H1 (cell line): ENCODE data around the gene KRTAP12-3. TPM values are rescaled to one million over a fixed set of nuclear protein-coding genes. Genes with fewer than 3 reads are reported as not detected.
A peak's percentile ranks its signal among the peaks of the same experiment; 100 is the strongest.

Experiments used
- CTCF ChIA-PET: fragments of 300-600 bp; sonication (Branson Sonifier 250); formaldehyde crosslinking; loops from one replicate; lab custom pipeline; 2021; ENCODE audit not compliant: partially characterized antibody; lab: Charles Lee
- POLR2A ChIA-PET: fragments of 300-600 bp; sonication (Branson Sonifier 250); formaldehyde crosslinking; loops from one replicate; lab custom pipeline; 2021; ENCODE audit warnings: inconsistent platforms; ENCODE audit not compliant: partially characterized antibody; lab: Charles Lee
- DNase-seq, 2 experiments: peaks; one replicate each; pipeline versions ENCODE4 v3.0.0 to v3.0.0-alpha.2; 2010 to 2022; ENCODE audit warnings: low spot score in 2 of 2, low read depth in 1 of 2, mixed read lengths in 1 of 2
- FAIRE-seq: peaks from 2 replicates; lab custom pipeline; 2011; peaks lifted over from hg19 to GRCh38; lab: Jason Lieb, UNC
- H2AFZ ChIP-seq: 2 replicates; pipeline ENCODE4 v1.8.1; 2012; ENCODE audit warnings: low read length, inconsistent platforms
- H2AK5ac ChIP-seq: 2 replicates; pipeline ENCODE4 v1.6.1; 2013; ENCODE audit warnings: low read depth, low read length
- H2BK120ac ChIP-seq: replicated peaks from 2 replicates; pipeline ENCODE3; 2013; ENCODE audit warnings: low read depth, low read length, inconsistent platforms
- H2BK12ac ChIP-seq: 2 replicates; pipeline ENCODE4 v1.6.1; 2013; ENCODE audit warnings: low read depth, low read length
- H2BK15ac ChIP-seq: 2 replicates; pipeline ENCODE4 v1.6.1; 2013; ENCODE audit warnings: low read length
- H2BK20ac ChIP-seq: 2 replicates; pipeline ENCODE4 v1.6.1; 2013; ENCODE audit warnings: low read length
- H2BK5ac ChIP-seq: 2 replicates; pipeline ENCODE4 v1.6.1; 2013; ENCODE audit warnings: low read depth, low read length
- H3K14ac ChIP-seq: 2 replicates; pipeline ENCODE4 v1.6.1; 2013; ENCODE audit warnings: inconsistent platforms; ENCODE audit not compliant: insufficient read length
- H3K18ac ChIP-seq: 2 replicates; pipeline ENCODE4 v1.6.1; 2013; ENCODE audit warnings: low read length; ENCODE audit errors: extremely low read depth
- H3K23ac ChIP-seq: 2 replicates; pipeline ENCODE4 v1.6.1; 2013; ENCODE audit warnings: inconsistent platforms; ENCODE audit not compliant: insufficient read length
- H3K23me2 ChIP-seq: 2 replicates; pipeline ENCODE4 v1.6.1; 2013; ENCODE audit warnings: low read depth, low read length
- H3K27ac ChIP-seq: 2 replicates; pipeline ENCODE4 v1.6.1; 2011; ENCODE audit warnings: low read depth, low read length, inconsistent platforms
- H3K27me3 ChIP-seq, 4 experiments: replicated peaks in 1 of 4; 1 replicate in 1 of 4; 2 replicates in 3 of 4; pipeline versions ENCODE4 v1.6.1 to v1.8.1; 2011 to 2013; ENCODE audit warnings: low read length in 3 of 4, mild to moderate bottlenecking in 3 of 4, inconsistent platforms in 2 of 4, mixed read lengths in 2 of 4, moderate library complexity in 1 of 4; ENCODE audit not compliant: control insufficient read depth in 3 of 4, insufficient read depth in 3 of 4; ENCODE audit errors: extremely low read depth in 1 of 4
- H3K36me3 ChIP-seq, 4 experiments: 2 replicates each; pipeline versions ENCODE4 v1.6.1 to v1.8.1; 2011 to 2013; ENCODE audit warnings: mild to moderate bottlenecking in 4 of 4, low read length in 3 of 4, moderate library complexity in 2 of 4, control low read depth in 1 of 4, inconsistent platforms in 1 of 4; ENCODE audit not compliant: insufficient read depth in 4 of 4, control insufficient read depth in 2 of 4
- H3K4ac ChIP-seq: replicated peaks from 2 replicates; pipeline ENCODE3; 2013; ENCODE audit warnings: low read length, low read depth, mixed read lengths, inconsistent platforms; ENCODE audit not compliant: insufficient read length
- H3K4me1 ChIP-seq, 4 experiments: replicated peaks in 1 of 4; 1 replicate in 1 of 4; 2 replicates in 3 of 4; pipeline versions ENCODE4 v1.6.1 to v1.8.1; 2011 to 2013; ENCODE audit warnings: low read length in 3 of 4, inconsistent platforms in 2 of 4, mixed read lengths in 1 of 4; ENCODE audit not compliant: insufficient read depth in 4 of 4, control insufficient read depth in 3 of 4
- H3K4me2 ChIP-seq, 2 experiments: 2 replicates each; pipeline versions ENCODE4 v1.6.1 to v1.8.1; 2011 to 2013; ENCODE audit warnings: low read depth in 2 of 2, low read length in 2 of 2, control low read depth in 1 of 2, inconsistent platforms in 1 of 2, mild to moderate bottlenecking in 1 of 2; ENCODE audit not compliant: insufficient read depth in 1 of 2
- H3K4me3 ChIP-seq, 4 experiments: fragments of 200-600, 300-600 bp in 1 of 4; sonication (generic), shearing (Covaris generic), sonication (Bioruptor Twin) in 1 of 4; 2 replicates each; pipeline versions ENCODE4 v1.5.1 to v1.8.1; 2011 to 2016; ENCODE audit warnings: low read length in 4 of 4, low read depth in 3 of 4, control low read depth in 2 of 4, inconsistent platforms in 2 of 4, mild to moderate bottlenecking in 2 of 4, mixed read lengths in 1 of 4, moderate library complexity in 1 of 4; ENCODE audit not compliant: insufficient read depth in 2 of 4; ENCODE audit errors: extremely low read depth in 1 of 4
- H3K56ac ChIP-seq: replicated peaks from 2 replicates; pipeline ENCODE3; 2013; ENCODE audit warnings: low read depth, mild to moderate bottlenecking, mixed read lengths, low read length, inconsistent platforms; ENCODE audit not compliant: insufficient read length
- H3K79me1 ChIP-seq: 2 replicates; pipeline ENCODE4 v1.6.1; 2013; ENCODE audit warnings: low read depth, low read length, control low read depth
- H3K79me2 ChIP-seq, 2 experiments: 2 replicates each; pipeline versions ENCODE4 v1.6.1 to v1.8.1; 2012 to 2013; ENCODE audit warnings: low read length in 2 of 2, mild to moderate bottlenecking in 2 of 2, inconsistent platforms in 1 of 2; ENCODE audit not compliant: insufficient read depth in 2 of 2, control insufficient read depth in 1 of 2
- H3K9ac ChIP-seq, 4 experiments: replicated peaks in 1 of 4; 1 replicate in 1 of 4; 2 replicates in 3 of 4; pipeline versions ENCODE4 v1.6.1 to v1.8.1; 2011 to 2013; ENCODE audit warnings: low read depth in 3 of 4, low read length in 3 of 4, control low read depth in 2 of 4, mild to moderate bottlenecking in 2 of 4, moderate library complexity in 2 of 4, inconsistent platforms in 1 of 4; ENCODE audit errors: extremely low read depth in 1 of 4
- H3K9me3 ChIP-seq, 2 experiments: 2 replicates each; pipeline versions ENCODE4 v1.6.1 to v1.8.1; 2012 to 2013; ENCODE audit warnings: mild to moderate bottlenecking in 2 of 2, moderate library complexity in 2 of 2, control low read depth in 1 of 2, inconsistent platforms in 1 of 2, low read depth in 1 of 2, low read length in 1 of 2, mixed read lengths in 1 of 2; ENCODE audit not compliant: insufficient read depth in 2 of 2
- H4K20me1 ChIP-seq, 2 experiments: replicated peaks in 1 of 2; 2 replicates each; pipeline versions ENCODE3 to v1.8.1; 2011 to 2013; ENCODE audit warnings: inconsistent platforms in 2 of 2, low read length in 2 of 2, mild to moderate bottlenecking in 1 of 2; ENCODE audit not compliant: insufficient read depth in 2 of 2, control insufficient read depth in 1 of 2
- H4K5ac ChIP-seq: 2 replicates; pipeline ENCODE4 v1.6.1; 2013; ENCODE audit warnings: low read length, low read depth, mixed read lengths, inconsistent platforms; ENCODE audit not compliant: insufficient read length
- H4K8ac ChIP-seq: 2 replicates; pipeline ENCODE4 v1.8.0; 2013; ENCODE audit warnings: mild to moderate bottlenecking, moderate library complexity, low read length, inconsistent platforms; ENCODE audit not compliant: insufficient read depth; ENCODE audit errors: extremely low read depth
- H4K91ac ChIP-seq: replicated peaks from 2 replicates; pipeline ENCODE3; 2013; ENCODE audit warnings: low read length, mixed read lengths, inconsistent platforms; ENCODE audit not compliant: insufficient read length
- CEBPB ChIP-seq: IDR thresholded peaks from 2 replicates; pipeline ENCODE4 v1.6.1; 2012; ENCODE audit warnings: low read depth, low read length
- CTCF ChIP-seq, 3 experiments: IDR thresholded peaks; 1 replicate in 2 of 3; 2 replicates in 1 of 3; pipeline versions ENCODE4 v1.5.1 to v1.6.1; 2011; ENCODE audit warnings: low read length in 3 of 3, mild to moderate bottlenecking in 3 of 3, inconsistent platforms in 2 of 3, low read depth in 1 of 3, moderate library complexity in 1 of 3; ENCODE audit not compliant: insufficient read depth in 1 of 3; ENCODE audit errors: control extremely low read depth in 1 of 3
- HDAC6 ChIP-seq: IDR thresholded peaks from one replicate; pipeline ENCODE4 v1.7.1; 2012; ENCODE audit warnings: low read depth, mild to moderate bottlenecking, inconsistent platforms, low read length, moderate library complexity
- MAX ChIP-seq: IDR thresholded peaks from 2 replicates; pipeline ENCODE4 v1.6.1; 2012; ENCODE audit warnings: inconsistent platforms
- PHF8 ChIP-seq: fragments of 200-600 bp; sonication (generic); conservative IDR thresholded peaks from 2 replicates; pipeline ENCODE4 v1.7.1; 2012; ENCODE audit warnings: low read depth, mild to moderate bottlenecking, inconsistent platforms, low read length, moderate library complexity
- RNF2 ChIP-seq: fragments of 200-900, 300-1000 bp; sonication (generic); IDR thresholded peaks from 2 replicates; pipeline ENCODE4 v1.7.1; 2016; ENCODE audit warnings: borderline replicate concordance, low read depth, mild to moderate bottlenecking, antibody characterized with exemption, low read length; ENCODE audit not compliant: poor library complexity, severe bottlenecking; ENCODE audit errors: missing control alignments
- TAF7 ChIP-seq: optimal IDR thresholded peaks from 2 replicates; pipeline ENCODE3; 2011; ENCODE audit warnings: low read depth, mild to moderate bottlenecking, inconsistent platforms, low read length, moderate library complexity, borderline replicate concordance
- YY1 ChIP-seq: IDR thresholded peaks from 2 replicates; pipeline ENCODE4 v1.6.1; 2011; ENCODE audit warnings: low read depth, mild to moderate bottlenecking, low read length
- WGBS, 2 experiments: shearing (Covaris generic) in 1 of 2; methylation state at CpG; one replicate each; pipeline versions ENCODE4 v1.1.6 to v1.1.7; 2013 to 2015; ENCODE audit warnings: low lambda C conversion rate in 2 of 2, mixed read lengths in 2 of 2, inconsistent platforms in 1 of 2, low coverage in 1 of 2, missing lambda C conversion rate in 1 of 2; ENCODE audit not compliant: insufficient replicate concordance in 2 of 2, insufficient coverage in 1 of 2, insufficient read length in 1 of 2; ENCODE audit errors: extremely low coverage in 1 of 2, missing lambda C conversion rate in 1 of 2; 5-methylcytosine and 5-hydroxymethylcytosine counted together
- polyA plus RNA-seq, 7 experiments: library from polyadenylated mRNA; depleted of rRNA in 3 of 7; stranded (reverse) in 5 of 7; unstranded in 2 of 7; fragments of >200 nt in 5 of 7; fragments of 200-250 nt in 2 of 7; gene quantifications; 1 replicate in 5 of 7; 2 replicates in 1 of 7; 4 replicates in 1 of 7; pipeline versions ENCODE4 v1.2.1 to v1.2.3, GENCODE V29; 2011 to 2013; ENCODE audit warnings: missing spikeins in 2 of 7, mixed read lengths in 2 of 7
- total RNA-seq: library from RNA; stranded (reverse); fragmentation: NEBNext Ultra II Directional; extraction: Animal tissue kit (Norgen Biotek cat#: 25700); gene quantifications from 2 replicates; pipeline ENCODE4 v1.2.1, GENCODE V29; 2021

The KRTAP12-3 gene
- total and polyA plus RNA-seq, 2 of the 8 experiments (the other 6 are each of a cell fraction or from before 2014, with no cell fraction given) = not detected

GRCh38 chr21:44648557-44649311 lies 9.0 kb upstream of the KRTAP12-3 start:
- H3K9ac ChIP-seq = no peak overlapping the region
- peak overlapping the region; percentile 18; the same call in 1 of the 2 replicates for H4K8ac ChIP-seq
- H2BK12ac ChIP-seq = peak overlapping the region; percentile 80; the same call in 1 of the 2 replicates
- 0 out of 2 replicates have a peak overlapping the region, but pooled peaks have one; percentile 16 for H2BK15ac ChIP-seq
- H4K91ac ChIP-seq = no peak overlapping the region
- no peak overlapping the region for H2AFZ ChIP-seq
- 93% methylated on average over 33 of the region's 33 CpGs; no CpG with 5 or more reads in 1 of the 2 experiments for WGBS, 2 experiments
- peaks cover 0 to 3% of the 10 kb centered on the region in 2 experiments; a peak in 3 of 4 replicates for H3K9me3 ChIP-seq
- no peaks in the 10 kb centered on the region for H3K23me2 ChIP-seq
- no peak overlapping the region for H3K27ac ChIP-seq
- no peak for DNase-seq
- H2BK120ac ChIP-seq = no peak overlapping the region
- no peak overlapping the region for H3K56ac ChIP-seq
- H3K14ac ChIP-seq = no peak overlapping the region
- no peaks in the 10 kb centered on the region; the same call in 1 of the 2 replicates for H3K79me1 ChIP-seq
- H3K79me2 ChIP-seq = no peaks in the 10 kb centered on the region
- H3K4me3 ChIP-seq = no peak overlapping the region
- no peaks in the 10 kb centered on the region for H3K36me3 ChIP-seq
- peaks cover 0 to 14% (median 4%) of the 10 kb centered on the region in 4 experiments; a peak in 3 of 7 replicates for H3K4me1 ChIP-seq
- H3K18ac ChIP-seq = peak overlapping the region; percentile 32; the same call in 1 of the 2 replicates
- no peak overlapping the region for H3K4me2 ChIP-seq
- no peak overlapping the region for H2BK20ac ChIP-seq
- H2AK5ac ChIP-seq = no peak overlapping the region
- peaks cover 0 to 2% (median 0%) of the 10 kb centered on the region in 4 experiments; a peak in 1 of 7 replicates for H3K27me3 ChIP-seq
- H3K4ac ChIP-seq = no peak overlapping the region
- ChIA-PET POLR2A (no interaction called here), CTCF (interaction anchor here (0.8 to 2.1 kb wide), 4 partner anchors 17 to 151 kb away, joined by 3 to 8 read pairs (median 4); no protein-coding TSS in a partner anchor)
- no peak for FAIRE-seq
- no peak overlapping the region for H4K5ac ChIP-seq
- no peaks in the 10 kb centered on the region for H4K20me1 ChIP-seq
- H3K23ac ChIP-seq = no peak overlapping the region
- H2BK5ac ChIP-seq = no peak overlapping the region
- TF ChIP-seq CEBPB = no peak
- no peak for TF ChIP-seq CTCF (IDR thresholded peaks at IDR 0.05; ENCODE audit: control extremely low read depth in 1 of 3, insufficient read depth in 1 of 3, low read depth in 1 of 3, low read length in 3 of 3)
- TF ChIP-seq TAF7 = no peak
- no peak for TF ChIP-seq RNF2
- TF ChIP-seq PHF8 = no peak
- no peak for TF ChIP-seq YY1
- TF ChIP-seq HDAC6 = no peak
- TF ChIP-seq MAX = no peak
